Measurements from ENCODE around the gene C4A.
"Not testable (repeated sequence)": the region's sequence is repeated elsewhere in the genome, so short reads cannot be mapped to it uniquely, and the experiment has no call there.

The C4A gene

GRCh38 chr6:31958741-31959739 is 22.8 kb upstream of the C4A start, which contains the start of the genes NELFE and SKIC2:
NELFE (minus strand) TSS chr6:31958971; CDS start chr6:31958446, 525 bp downstream.
SKIC2 (plus strand) TSS chr6:31959175; CDS start chr6:31959193, 18 bp downstream.
- DNase-seq (ENCODE audit: low read depth, low spot score) = peak; percentile 99

- DNase-seq (ENCODE audit: low read depth, low spot score) = no peak
Observed at GRCh38 chr6:31961616-31962015, 20.2 kb upstream of the C4A start.

- no peak for DNase-seq (ENCODE audit: low read depth, low spot score)
Observed at GRCh38 chr6:31963921-31964320, 17.9 kb upstream of the C4A start.

- no peak for DNase-seq (ENCODE audit: low read depth, low spot score)
Observed at GRCh38 chr6:31965700-31966099, 16.2 kb upstream of the C4A start.

- no peak for DNase-seq (ENCODE audit: low read depth, low spot score)
Observed at GRCh38 chr6:31966506-31966905, 15.4 kb upstream of the C4A start.

GRCh38 chr6:31966997-31967925 is 14.6 kb upstream of the C4A start:
- DNase-seq (ENCODE audit: low read depth, low spot score) = no peak

- DNase-seq (ENCODE audit: low read depth, low spot score) = no peak
Observed at GRCh38 chr6:31967926-31968320, 13.9 kb upstream of the C4A start.

- DNase-seq (ENCODE audit: low read depth, low spot score) = no peak
Observed at GRCh38 chr6:31968326-31968725, 13.5 kb upstream of the C4A start.

- DNase-seq (ENCODE audit: low read depth, low spot score) = no peak
Observed at GRCh38 chr6:31968791-31969711, 12.8 kb upstream of the C4A start.

- peak; percentile 44 for DNase-seq (ENCODE audit: low read depth, low spot score)
Observed at GRCh38 chr6:31969712-31970603, 11.9 kb upstream of the C4A start.

GRCh38 chr6:31970604-31971271 is 11.1 kb upstream of the C4A start:
- no peak for DNase-seq (ENCODE audit: low read depth, low spot score)

- no peak for DNase-seq (ENCODE audit: low read depth, low spot score)
Observed at GRCh38 chr6:31971279-31971992, 10.4 kb upstream of the C4A start.

- peak; percentile 99 for DNase-seq (ENCODE audit: low read depth, low spot score)
Observed at GRCh38 chr6:31971993-31972708, 9.7 kb upstream of the C4A start, which contains the start of gene DXO. DXO (minus strand) TSS chr6:31972138; CDS start chr6:31971675, 463 bp downstream.

- DNase-seq (ENCODE audit: low read depth, low spot score) = peak; percentile 37
Observed at GRCh38 chr6:31972709-31973350, 9.0 kb upstream of the C4A start.

- not testable (repeated sequence) for DNase-seq (ENCODE audit: low read depth, low spot score)
Observed at GRCh38 chr6:31976065-31976464, 5.8 kb upstream of the C4A start.

GRCh38 chr6:31977816-31978431 is 3.9 kb upstream of the C4A start:
- no peak for DNase-seq (ENCODE audit: low read depth, low spot score)

- no peak for DNase-seq (ENCODE audit: low read depth, low spot score)
Observed at GRCh38 chr6:31978831-31979230, 3.0 kb upstream of the C4A start.

All from astrocyte of the hippocampus (primary cell).